ENCODE measurements around the gene ARL6IP4. TPM values are rescaled to one million over a fixed set of nuclear protein-coding genes. Genes with fewer than 3 reads are reported as not detected.
A peak's percentile ranks its signal among the peaks of the same experiment; 100 is the strongest.

The ARL6IP4 gene
- total and polyA plus RNA-seq, 10 of the 15 experiments (the other 5 are each of a cell fraction or from before 2014, with no cell fraction given): 2.5 to 320 (median 188) TPM

DNA sequence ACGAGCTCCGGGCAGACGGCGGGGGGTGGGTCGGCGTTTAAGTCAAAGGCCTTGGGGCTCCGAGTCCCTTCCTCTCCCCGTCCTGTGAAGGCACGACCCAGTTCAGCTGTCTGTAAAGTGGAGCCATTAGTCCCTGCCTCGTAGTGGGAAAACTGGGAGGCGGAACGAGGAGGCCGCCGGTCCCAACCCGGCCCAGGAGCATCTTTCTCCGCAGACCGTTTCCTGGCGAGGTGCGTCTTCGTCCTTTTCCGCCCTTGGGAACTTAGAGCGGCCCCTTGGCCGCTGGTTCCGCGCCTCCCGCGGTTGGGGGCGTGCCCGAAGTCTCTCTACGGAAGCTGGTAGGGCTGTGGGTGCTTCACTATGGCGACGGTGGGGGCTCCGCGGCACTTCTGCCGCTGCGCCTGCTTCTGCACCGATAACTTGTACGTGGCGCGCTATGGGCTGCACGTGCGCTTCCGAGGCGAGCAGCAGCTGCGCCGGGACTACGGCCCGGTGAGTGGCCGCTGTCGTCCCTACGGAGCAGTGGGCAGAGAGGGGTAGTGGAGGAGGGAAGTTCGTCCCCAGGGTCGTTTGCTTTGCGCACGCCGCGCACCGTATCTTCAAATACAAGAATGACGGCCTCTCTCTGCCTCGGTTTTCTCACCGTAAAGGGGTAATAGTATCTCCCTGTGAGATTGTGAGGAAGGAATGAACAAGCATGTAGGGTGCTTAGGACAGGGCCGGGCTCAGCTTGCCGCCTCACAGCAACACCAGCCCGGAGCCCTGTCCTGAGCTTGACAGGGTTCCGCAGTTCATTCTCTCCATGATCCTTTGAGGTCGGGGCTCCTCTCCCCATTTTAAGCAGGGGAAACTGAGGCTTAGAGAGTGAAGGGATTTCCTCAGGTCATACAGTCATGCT, 5.3 kb upstream of the ARL6IP4 start, which contains the start of gene OGFOD2 (continued):
- TF ChIP-seq ZNF274 (IDR thresholded peaks at IDR 0.05; ENCODE audit: insufficient read depth, insufficient read length) (no peak), MTA3 (IDR thresholded peaks at IDR 0.05; ENCODE audit: borderline replicate concordance, low read length) (no peak), SIX5 (IDR thresholded peaks at IDR 0.05; ENCODE audit: low read depth, low read length, severe bottlenecking) (no peak), RFX5 (IDR thresholded peaks at IDR 0.05; ENCODE audit: low read depth, low read length) (peak; percentile 41; the same call in 1 of the 2 replicates), SREBF2 (IDR thresholded peaks at IDR 0.05; ENCODE audit: low read length) (no peak), SMARCA5 (IDR thresholded peaks at IDR 0.05) (no peak), MYC (IDR thresholded peaks at IDR 0.05; ENCODE audit: insufficient read depth, insufficient read length, insufficient replicate concordance, low read length, severe bottlenecking) (no peak), HCFC1 (IDR thresholded peaks at IDR 0.05; ENCODE audit: low read length) (peak; percentile 54), MEF2B (IDR thresholded peaks at IDR 0.05; ENCODE audit: partially characterized antibody, poor library complexity, severe bottlenecking) (no peak), MTA2 (IDR thresholded peaks at IDR 0.05; ENCODE audit: low read depth) (no peak), POLR2A (IDR thresholded peaks at IDR 0.05; ENCODE audit: low read depth, low read length) (peak; percentile 75), PAX8 (IDR thresholded peaks at IDR 0.05) (no peak), SMAD5 (IDR thresholded peaks at IDR 0.05; ENCODE audit: low read depth) (no peak), ATF7 (IDR thresholded peaks at IDR 0.05; ENCODE audit: low read depth) (peak; percentile 60; the same call in 1 of the 2 replicates), ZZZ3 (IDR thresholded peaks at IDR 0.05; ENCODE audit: control insufficient read depth, insufficient read length, low read depth) (no peak), CREB1 (IDR thresholded peaks at IDR 0.05; ENCODE audit: low read depth) (peak; percentile 28; the same call in 1 of the 2 replicates), SMC3 (IDR thresholded peaks at IDR 0.05; ENCODE audit: borderline replicate concordance, low read length) (no peak), IKZF1 (conservative IDR thresholded peaks at IDR 0.05) (peak; percentile 55), BHLHE40 (IDR thresholded peaks at IDR 0.05; ENCODE audit: borderline replicate concordance in 1 of 2, low read depth in 2 of 2, low read length in 1 of 2) (peak; percentile 89 to 96)
- TF ChIP-seq, protein P1, sequence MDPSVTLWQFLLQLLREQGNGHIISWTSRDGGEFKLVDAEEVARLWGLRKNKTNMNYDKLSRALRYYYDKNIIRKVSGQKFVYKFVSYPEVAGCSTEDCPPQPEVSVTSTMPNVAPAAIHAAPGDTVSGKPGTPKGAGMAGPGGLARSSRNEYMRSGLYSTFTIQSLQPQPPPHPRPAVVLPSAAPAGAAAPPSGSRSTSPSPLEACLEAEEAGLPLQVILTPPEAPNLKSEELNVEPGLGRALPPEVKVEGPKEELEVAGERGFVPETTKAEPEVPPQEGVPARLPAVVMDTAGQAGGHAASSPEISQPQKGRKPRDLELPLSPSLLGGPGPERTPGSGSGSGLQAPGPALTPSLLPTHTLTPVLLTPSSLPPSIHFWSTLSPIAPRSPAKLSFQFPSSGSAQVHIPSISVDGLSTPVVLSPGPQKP (IDR thresholded peaks at IDR 0.05; ENCODE audit: low read depth, low read length): peak; percentile 71
- TF ChIP-seq, protein P2, sequence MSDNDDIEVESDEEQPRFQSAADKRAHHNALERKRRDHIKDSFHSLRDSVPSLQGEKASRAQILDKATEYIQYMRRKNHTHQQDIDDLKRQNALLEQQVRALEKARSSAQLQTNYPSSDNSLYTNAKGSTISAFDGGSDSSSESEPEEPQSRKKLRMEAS (IDR thresholded peaks at IDR 0.05; ENCODE audit: low read depth, low read length): peak; percentile 59
- TF ChIP-seq, protein P3, sequence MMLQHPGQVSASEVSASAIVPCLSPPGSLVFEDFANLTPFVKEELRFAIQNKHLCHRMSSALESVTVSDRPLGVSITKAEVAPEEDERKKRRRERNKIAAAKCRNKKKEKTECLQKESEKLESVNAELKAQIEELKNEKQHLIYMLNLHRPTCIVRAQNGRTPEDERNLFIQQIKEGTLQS (IDR thresholded peaks at IDR 0.05; ENCODE audit: borderline replicate concordance, extremely low read depth, low read depth, low read length): no peak
- TF ChIP-seq, protein P4, sequence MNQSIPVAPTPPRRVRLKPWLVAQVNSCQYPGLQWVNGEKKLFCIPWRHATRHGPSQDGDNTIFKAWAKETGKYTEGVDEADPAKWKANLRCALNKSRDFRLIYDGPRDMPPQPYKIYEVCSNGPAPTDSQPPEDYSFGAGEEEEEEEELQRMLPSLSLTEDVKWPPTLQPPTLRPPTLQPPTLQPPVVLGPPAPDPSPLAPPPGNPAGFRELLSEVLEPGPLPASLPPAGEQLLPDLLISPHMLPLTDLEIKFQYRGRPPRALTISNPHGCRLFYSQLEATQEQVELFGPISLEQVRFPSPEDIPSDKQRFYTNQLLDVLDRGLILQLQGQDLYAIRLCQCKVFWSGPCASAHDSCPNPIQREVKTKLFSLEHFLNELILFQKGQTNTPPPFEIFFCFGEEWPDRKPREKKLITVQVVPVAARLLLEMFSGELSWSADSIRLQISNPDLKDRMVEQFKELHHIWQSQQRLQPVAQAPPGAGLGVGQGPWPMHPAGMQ (IDR thresholded peaks at IDR 0.05; ENCODE audit: borderline replicate concordance): no peak
- TF ChIP-seq, protein P5, sequence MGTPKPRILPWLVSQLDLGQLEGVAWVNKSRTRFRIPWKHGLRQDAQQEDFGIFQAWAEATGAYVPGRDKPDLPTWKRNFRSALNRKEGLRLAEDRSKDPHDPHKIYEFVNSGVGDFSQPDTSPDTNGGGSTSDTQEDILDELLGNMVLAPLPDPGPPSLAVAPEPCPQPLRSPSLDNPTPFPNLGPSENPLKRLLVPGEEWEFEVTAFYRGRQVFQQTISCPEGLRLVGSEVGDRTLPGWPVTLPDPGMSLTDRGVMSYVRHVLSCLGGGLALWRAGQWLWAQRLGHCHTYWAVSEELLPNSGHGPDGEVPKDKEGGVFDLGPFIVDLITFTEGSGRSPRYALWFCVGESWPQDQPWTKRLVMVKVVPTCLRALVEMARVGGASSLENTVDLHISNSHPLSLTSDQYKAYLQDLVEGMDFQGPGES (IDR thresholded peaks at IDR 0.05): peak; percentile 71; the same call in 1 of the 2 replicates
- TF ChIP-seq, protein P6, sequence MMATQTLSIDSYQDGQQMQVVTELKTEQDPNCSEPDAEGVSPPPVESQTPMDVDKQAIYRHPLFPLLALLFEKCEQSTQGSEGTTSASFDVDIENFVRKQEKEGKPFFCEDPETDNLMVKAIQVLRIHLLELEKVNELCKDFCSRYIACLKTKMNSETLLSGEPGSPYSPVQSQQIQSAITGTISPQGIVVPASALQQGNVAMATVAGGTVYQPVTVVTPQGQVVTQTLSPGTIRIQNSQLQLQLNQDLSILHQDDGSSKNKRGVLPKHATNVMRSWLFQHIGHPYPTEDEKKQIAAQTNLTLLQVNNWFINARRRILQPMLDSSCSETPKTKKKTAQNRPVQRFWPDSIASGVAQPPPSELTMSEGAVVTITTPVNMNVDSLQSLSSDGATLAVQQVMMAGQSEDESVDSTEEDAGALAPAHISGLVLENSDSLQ (IDR thresholded peaks at IDR 0.05): no peak; the same call in none of the 2 replicates

Data from GM12878 (cell line).